GM12874 (cell line): ENCODE data around the gene XRRA1.

Experiments
- CTCF ChIP-seq: IDR thresholded peaks from 2 replicates; pipeline ENCODE4 v1.5.1; 2011; ENCODE audit warnings: low read depth, mild to moderate bottlenecking, control low read depth, low read length, moderate library complexity; ENCODE audit not compliant: insufficient read depth

XRRA1 gene

DNA sequence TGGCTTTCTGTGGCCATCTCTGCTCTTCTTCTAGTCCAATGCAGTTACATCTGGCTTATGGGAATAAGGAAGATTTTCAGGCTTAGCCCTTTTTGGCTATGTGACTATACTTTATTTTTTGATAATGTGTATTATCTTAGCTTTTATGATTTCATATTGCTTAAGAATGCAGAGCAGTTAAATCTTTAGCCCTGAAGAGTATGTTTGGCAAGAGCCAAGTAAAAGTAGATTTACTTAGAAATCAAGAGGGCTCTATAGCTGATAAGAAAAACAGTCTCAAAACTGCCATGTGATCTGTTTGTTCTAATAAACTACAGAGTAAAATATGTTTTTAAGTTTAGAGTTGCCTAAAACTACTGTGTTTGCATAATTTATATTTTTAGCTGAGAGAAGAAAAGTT is 139.1 kb downstream of the XRRA1 start:
- TF ChIP-seq CTCF = no peak

- TF ChIP-seq CTCF = no peak
Measured at GRCh38 chr11:74806267-74806666, 142.6 kb downstream of the XRRA1 start.

DNA sequence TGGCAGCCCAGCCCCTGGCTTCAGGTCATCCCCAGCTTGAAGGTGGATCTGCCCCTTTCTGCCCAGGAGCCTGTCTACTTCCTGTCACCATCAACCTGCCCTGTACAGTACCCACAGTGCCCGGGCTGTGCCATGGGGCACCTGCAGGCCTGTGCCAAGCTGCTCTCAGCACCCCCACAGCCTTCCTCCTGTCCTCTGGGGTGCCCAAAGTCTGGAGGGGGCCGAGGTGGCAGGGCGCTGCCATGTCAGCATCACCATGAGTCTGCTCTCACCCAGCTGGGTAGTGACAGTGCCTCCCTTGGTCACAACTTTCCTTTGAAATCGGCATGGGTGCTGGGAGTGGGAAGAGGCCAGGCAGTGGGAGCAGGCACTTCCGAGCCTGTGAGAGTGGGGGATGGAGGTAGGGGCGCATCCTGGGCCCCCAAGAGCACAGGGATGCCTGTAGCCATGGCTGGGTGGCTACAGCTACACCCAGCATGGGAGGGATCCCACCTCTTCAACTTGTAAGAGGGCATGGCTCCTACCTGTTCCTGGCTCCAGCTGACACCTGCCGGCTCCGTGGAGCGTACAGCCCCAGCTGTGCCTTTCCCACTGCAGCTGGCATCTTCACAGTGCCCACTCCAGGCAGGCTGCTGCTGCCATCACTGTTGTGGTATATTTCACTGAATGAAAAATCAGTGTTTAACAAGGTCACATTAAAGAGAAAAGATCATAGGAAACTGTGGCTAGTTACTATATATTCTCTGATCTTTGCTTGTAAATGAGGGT is 157.4 kb downstream of the XRRA1 start:
- TF ChIP-seq CTCF = no peak
